GM23338 (cell line): ENCODE measurements around the gene ARHGAP30. TPM values are rescaled to one million over a fixed set of nuclear protein-coding genes. Genes with fewer than 3 reads are reported as not detected.
"Not testable (repeated sequence)": the region's sequence is repeated elsewhere in the genome, so short reads cannot be mapped to it uniquely, and the experiment has no call there.

Source experiments
- ATAC-seq: fragments of 200-7000 bp; cut with Tn5 transposase; 3 replicates; pipeline ENCODE4 v1.9.1; 2020
- DNase-seq: peaks from one replicate; pipeline ENCODE4 v3.0.0-alpha.2; 2015; ENCODE audit warnings: low spot score
- H2AFZ ChIP-seq: fragments of 200-600 bp; sonication (generic); 2 replicates; pipeline ENCODE4 v1.8.0; 2016; ENCODE audit warnings: antibody characterized with exemption, mild to moderate bottlenecking, moderate library complexity
- H3F3A ChIP-seq: fragments of 200-600 bp; sonication (generic); replicated peaks from 2 replicates; pipeline ENCODE4 v1.8.0; 2017; ENCODE audit warnings: antibody characterized with exemption, mixed run types, low read depth
- H3K27ac ChIP-seq: fragments of 200-600 bp; sonication (generic); 2 replicates; pipeline ENCODE4 v1.6.1; 2016; ENCODE audit warnings: low read depth
- H3K27me3 ChIP-seq: fragments of 200-600 bp; sonication (generic); 2 replicates; pipeline ENCODE4 v1.8.0; 2016; ENCODE audit warnings: mild to moderate bottlenecking, mixed run types, moderate library complexity; ENCODE audit not compliant: insufficient read depth
- H3K36me3 ChIP-seq: fragments of 200-600 bp; sonication (generic); 2 replicates; pipeline ENCODE4 v1.8.0; 2016; ENCODE audit warnings: mild to moderate bottlenecking; ENCODE audit not compliant: insufficient read depth
- H3K4me1 ChIP-seq: fragments of 200-600 bp; sonication (generic); 2 replicates; pipeline ENCODE4 v1.8.0; 2016; ENCODE audit warnings: mild to moderate bottlenecking, moderate library complexity; ENCODE audit not compliant: insufficient read depth
- H3K4me2 ChIP-seq: fragments of 200-600 bp; sonication (generic); 2 replicates; pipeline ENCODE4 v1.7.1; 2017; ENCODE audit warnings: mixed run types
- H3K4me3 ChIP-seq: fragments of 200-600 bp; sonication (generic); 2 replicates; pipeline ENCODE4 v1.6.1; 2016; ENCODE audit warnings: mixed run types
- H3K79me2 ChIP-seq: fragments of 200-600 bp; sonication (generic); replicated peaks from 2 replicates; pipeline ENCODE4 v1.8.0; 2017; ENCODE audit warnings: mild to moderate bottlenecking; ENCODE audit not compliant: insufficient read depth
- H3K9me2 ChIP-seq: fragments of 200-600 bp; sonication (generic); 2 replicates; pipeline ENCODE4 v1.8.0; 2017; ENCODE audit not compliant: insufficient read depth
- H4K20me1 ChIP-seq: fragments of 200-600 bp; sonication (generic); replicated peaks from 2 replicates; pipeline ENCODE4 v1.8.0; 2017; ENCODE audit warnings: mild to moderate bottlenecking; ENCODE audit not compliant: insufficient read depth
- H3K27ac Mint-ChIP-seq: 2 replicates; pipeline ENCODE4 v1.8.0; 2020; ENCODE audit warnings: inconsistent platforms, mild to moderate bottlenecking, moderate library complexity, mixed read lengths
- H3K27me3 Mint-ChIP-seq: 3 replicates; pipeline ENCODE4 v1.8.0; 2022; ENCODE audit warnings: low read depth, mild to moderate bottlenecking, moderate library complexity, mixed read lengths, inconsistent platforms; ENCODE audit not compliant: insufficient read depth, poor library complexity
- H3K36me3 Mint-ChIP-seq: 3 replicates; pipeline ENCODE4 v1.8.0; 2021; ENCODE audit warnings: low read depth, mild to moderate bottlenecking, inconsistent platforms, moderate library complexity, mixed read lengths
- H3K4me1 Mint-ChIP-seq: 3 replicates; pipeline ENCODE4 v1.8.0; 2020; ENCODE audit warnings: mild to moderate bottlenecking, inconsistent platforms, mixed read lengths
- H3K4me3 Mint-ChIP-seq: 3 replicates; pipeline ENCODE4 v1.8.0; 2021; ENCODE audit warnings: moderate library complexity, mild to moderate bottlenecking, inconsistent platforms, mixed read lengths
- H3K9me3 Mint-ChIP-seq: 3 replicates; pipeline ENCODE4 v1.8.0; 2020; ENCODE audit warnings: moderate library complexity, mild to moderate bottlenecking, inconsistent platforms, mixed read lengths
- CREB1 ChIP-seq: fragments of 250-450 bp; sonication (Bioruptor Pico); IDR thresholded peaks from 2 replicates; pipeline ENCODE4 v1.5.0; 2020; ENCODE audit warnings: low read depth, mild to moderate bottlenecking, moderate library complexity
- EZH2 ChIP-seq: fragments of 200-600 bp; sonication (generic); IDR thresholded peaks from one replicate; pipeline ENCODE4 v1.8.0; 2017; ENCODE audit warnings: antibody characterized with exemption, mild to moderate bottlenecking, low read depth; ENCODE audit not compliant: unreplicated experiment
- EZH2phosphoT487 ChIP-seq: fragments of 200-600 bp; sonication (generic); IDR thresholded peaks from one replicate; pipeline ENCODE4 v1.8.1; 2018; ENCODE audit warnings: antibody characterized with exemption; ENCODE audit not compliant: unreplicated experiment
- NANOG ChIP-seq: IDR thresholded peaks from 2 replicates; pipeline ENCODE4 v1.6.1; 2016; ENCODE audit warnings: antibody characterized with exemption, borderline replicate concordance
- POLR2AphosphoS5 ChIP-seq: IDR thresholded peaks from 2 replicates; pipeline ENCODE4 v1.6.1; 2016; ENCODE audit warnings: antibody characterized with exemption, low read depth
- ZNF114 ChIP-seq: fragments of 250-450 bp; sonication (Bioruptor Pico); IDR thresholded peaks from 2 replicates; pipeline ENCODE4 v1.5.0; 2020; ENCODE audit warnings: mild to moderate bottlenecking, moderate library complexity
- ZNF331 ChIP-seq: fragments of 250-450 bp; sonication (Bioruptor Pico); IDR thresholded peaks from 2 replicates; pipeline ENCODE4 v1.5.0; 2020; ENCODE audit warnings: low read depth, mild to moderate bottlenecking, moderate library complexity
- polyA plus RNA-seq: library from polyadenylated mRNA; unstranded; fragments of >200 nt; fragmentation: Nextera tagmentation; extraction: Ambion mirVana; gene quantifications from 2 replicates; pipeline ENCODE4 v1.2.1, GENCODE V29; 2016
- total RNA-seq: library from RNA; depleted of rRNA; stranded (reverse); fragments of >200 nt; shearing (Covaris generic); gene quantifications from 2 replicates; pipeline ENCODE4 v1.2.3, GENCODE V29; 2014
- TF ChIP-seq, protein P1 (sequence below), 2 experiments: fragments of 200-600 bp in 1 of 2; sonication (generic) in 1 of 2; conservative IDR thresholded peaks; 2 replicates each; pipeline versions ENCODE4 v1.5.1 to v1.6.1; 2016 to 2017; ENCODE audit warnings: antibody characterized with exemption in 2 of 2, low read depth in 2 of 2, mild to moderate bottlenecking in 2 of 2, moderate library complexity in 1 of 2
- TF ChIP-seq, protein P2 (sequence below): IDR thresholded peaks from 2 replicates; pipeline ENCODE4 v1.6.1; 2016; ENCODE audit warnings: antibody characterized with exemption

The ARHGAP30 gene
- total and polyA plus RNA-seq, 2 experiments from 2014 or later, result 0.45 TPM; not detected in 1

DNA sequence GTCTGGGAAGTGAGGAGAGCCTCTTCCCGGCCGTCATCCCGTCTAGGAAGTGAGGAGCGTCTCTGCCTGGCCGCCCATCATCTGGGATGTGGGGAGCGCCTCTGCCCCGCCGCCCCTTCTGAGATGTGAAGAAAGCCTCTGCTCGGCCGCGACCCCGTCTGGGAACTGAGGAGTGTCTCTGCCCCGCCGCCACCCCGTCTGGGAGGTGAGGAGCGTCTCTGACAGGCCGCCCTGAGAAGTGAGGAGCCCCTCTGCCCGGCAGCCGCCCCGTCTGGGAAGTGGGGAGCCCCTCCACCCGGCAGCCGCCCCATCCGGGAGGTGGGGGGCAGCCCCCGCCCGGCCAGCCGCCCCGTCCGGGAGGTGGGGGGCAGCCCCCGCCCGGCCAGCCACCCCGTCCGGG lies 40.2 kb downstream of the ARHGAP30 start:
- H3K4me2 ChIP-seq, H3K4me1 ChIP-seq, H2AFZ ChIP-seq, H3K9me2 ChIP-seq, H3K27ac ChIP-seq, H3K36me3 ChIP-seq, H3K4me3 Mint-ChIP-seq, H3K79me2 ChIP-seq, H3K27ac Mint-ChIP-seq, H3K27me3 ChIP-seq, H4K20me1 ChIP-seq, H3K27me3 Mint-ChIP-seq, H3F3A ChIP-seq, DNase-seq, ATAC-seq, H3K4me3 ChIP-seq: not testable (repeated sequence)
- H3K9me3 Mint-ChIP-seq, result peaks cover 24% of the 10 kb centered on the region
- H3K4me1 Mint-ChIP-seq, result peaks cover 10% of the 10 kb centered on the region
- H3K36me3 Mint-ChIP-seq, result peaks cover 25% of the 10 kb centered on the region

DNA sequence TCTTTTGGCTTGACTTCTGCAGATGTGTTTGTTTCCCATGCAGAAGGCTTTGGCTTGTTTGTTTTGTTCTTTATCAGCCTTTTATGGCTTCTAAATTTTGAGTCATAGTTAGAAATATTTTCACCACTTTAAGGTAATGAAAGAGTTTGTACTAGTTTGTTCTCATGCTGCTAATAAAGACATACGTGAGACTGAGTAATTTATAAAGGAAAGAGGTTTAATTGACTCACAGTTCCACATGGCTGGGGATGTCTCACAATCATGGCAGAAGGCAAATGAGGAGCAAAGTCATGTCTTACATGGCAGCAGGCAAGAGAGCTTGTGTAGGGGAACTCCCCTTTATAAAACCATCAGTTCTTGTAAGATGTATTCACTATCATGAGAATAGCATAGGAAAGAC lies 42.7 kb downstream of the ARHGAP30 start:
- H3K4me1 Mint-ChIP-seq, H3K4me3 Mint-ChIP-seq, H2AFZ ChIP-seq, H3K27ac ChIP-seq, H3F3A ChIP-seq, H3K4me1 ChIP-seq, H4K20me1 ChIP-seq, H3K79me2 ChIP-seq, H3K9me2 ChIP-seq, ATAC-seq, H3K36me3 ChIP-seq, H3K27me3 Mint-ChIP-seq, H3K4me2 ChIP-seq, H3K27me3 ChIP-seq, H3K4me3 ChIP-seq, DNase-seq, H3K27ac Mint-ChIP-seq: not testable (repeated sequence)
- peaks cover 24% of the 10 kb centered on the region for H3K9me3 Mint-ChIP-seq
- H3K36me3 Mint-ChIP-seq, result peaks cover 25% of the 10 kb centered on the region

DNA sequence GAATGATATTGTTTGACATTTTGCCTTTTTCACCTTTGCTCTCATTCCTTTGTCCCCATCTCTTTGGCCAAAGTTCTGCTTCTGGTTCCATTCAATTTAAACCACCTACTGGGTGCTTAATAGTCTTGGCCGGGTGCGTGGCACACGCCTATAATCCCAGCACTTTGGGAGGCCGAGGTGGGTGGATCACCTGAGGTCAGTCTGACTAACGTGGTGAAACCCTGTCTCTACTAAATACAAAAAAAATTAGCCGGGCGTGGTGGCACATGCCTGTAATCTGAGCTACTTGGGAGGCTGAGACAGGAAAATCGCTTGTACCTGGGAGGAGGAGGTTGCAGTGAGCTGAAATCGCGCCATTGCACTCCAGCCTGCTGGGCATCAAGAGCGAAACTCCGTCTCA lies 47.3 kb downstream of the ARHGAP30 start:
- not testable (repeated sequence) for ATAC-seq, H3K9me3 Mint-ChIP-seq, H3K27me3 ChIP-seq, H2AFZ ChIP-seq, H3K4me2 ChIP-seq, H3K9me2 ChIP-seq, H3K4me3 ChIP-seq, DNase-seq, H3K27ac ChIP-seq, H3K36me3 ChIP-seq
- Mint-ChIP-seq H3K36me3 (peaks cover 13% of the 10 kb centered on the region), H3K4me3 (peak overlapping the region; percentile 89), H3K4me1 (peaks cover 37% of the 10 kb centered on the region), H3K27ac (peak overlapping the region; percentile 89), H3K27me3 (peaks cover 11% of the 10 kb centered on the region)
- Histone ChIP-seq H3F3A (peaks cover 13% of the 10 kb centered on the region), H3K4me1 (peaks cover 22% of the 10 kb centered on the region), H4K20me1 (peaks cover 29% of the 10 kb centered on the region), H3K79me2 (peaks cover 34% of the 10 kb centered on the region)

DNA sequence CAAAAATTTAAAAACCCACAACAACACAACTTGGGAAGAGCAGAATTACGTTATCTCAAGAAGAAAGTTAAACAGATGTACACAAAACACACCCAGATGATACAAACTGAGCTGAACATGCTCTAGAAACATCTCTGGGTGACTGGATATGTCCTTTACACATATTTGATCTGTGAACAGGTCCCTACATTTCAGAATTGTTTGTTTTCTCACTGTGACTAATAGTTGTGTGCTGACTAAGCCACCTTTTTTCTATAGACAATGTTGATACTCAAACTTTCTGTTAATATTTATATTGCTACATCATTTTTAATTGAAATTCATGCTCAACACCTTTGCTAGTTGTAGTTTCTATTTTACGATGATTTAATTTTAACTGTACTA lies 47.7 kb downstream of the ARHGAP30 start:
- H3K27ac ChIP-seq, result peak overlapping the region; percentile 84
- peaks cover 13% of the 10 kb centered on the region for H3F3A ChIP-seq
- Mint-ChIP-seq H3K4me3 (peak overlapping the region; percentile 89), H3K27me3 (peaks cover 11% of the 10 kb centered on the region), H3K36me3 (peaks cover 12% of the 10 kb centered on the region), H3K9me3 (peaks cover 1% of the 10 kb centered on the region; the same call in 1 of the 3 replicates), H3K4me1 (peaks cover 42% of the 10 kb centered on the region), H3K27ac (peak overlapping the region; percentile 100)
- H3K36me3 ChIP-seq, result no peaks in the 10 kb centered on the region
- H3K4me2 ChIP-seq, result peak overlapping the region; percentile 69
- no peak overlapping the region for H2AFZ ChIP-seq
- H3K4me1 ChIP-seq, result peaks cover 25% of the 10 kb centered on the region
- peaks cover 29% of the 10 kb centered on the region for H4K20me1 ChIP-seq
- DNase-seq (no peak), ATAC-seq (no peak)
- H3K9me2 ChIP-seq, result no peaks in the 10 kb centered on the region
- H3K27me3 ChIP-seq, result no peaks in the 10 kb centered on the region
- H3K4me3 ChIP-seq, result peak overlapping the region; percentile 47
- H3K79me2 ChIP-seq, result peaks cover 38% of the 10 kb centered on the region
- TF ChIP-seq CREB1 (no peak), ZNF331 (CRISPR knock-in tag) (no peak), EZH2phosphoT487 (no peak), ZNF114 (CRISPR knock-in tag) (no peak), POLR2AphosphoS5 (no peak), NANOG (no peak), EZH2 (no peak)
- TF ChIP-seq, protein P1, sequence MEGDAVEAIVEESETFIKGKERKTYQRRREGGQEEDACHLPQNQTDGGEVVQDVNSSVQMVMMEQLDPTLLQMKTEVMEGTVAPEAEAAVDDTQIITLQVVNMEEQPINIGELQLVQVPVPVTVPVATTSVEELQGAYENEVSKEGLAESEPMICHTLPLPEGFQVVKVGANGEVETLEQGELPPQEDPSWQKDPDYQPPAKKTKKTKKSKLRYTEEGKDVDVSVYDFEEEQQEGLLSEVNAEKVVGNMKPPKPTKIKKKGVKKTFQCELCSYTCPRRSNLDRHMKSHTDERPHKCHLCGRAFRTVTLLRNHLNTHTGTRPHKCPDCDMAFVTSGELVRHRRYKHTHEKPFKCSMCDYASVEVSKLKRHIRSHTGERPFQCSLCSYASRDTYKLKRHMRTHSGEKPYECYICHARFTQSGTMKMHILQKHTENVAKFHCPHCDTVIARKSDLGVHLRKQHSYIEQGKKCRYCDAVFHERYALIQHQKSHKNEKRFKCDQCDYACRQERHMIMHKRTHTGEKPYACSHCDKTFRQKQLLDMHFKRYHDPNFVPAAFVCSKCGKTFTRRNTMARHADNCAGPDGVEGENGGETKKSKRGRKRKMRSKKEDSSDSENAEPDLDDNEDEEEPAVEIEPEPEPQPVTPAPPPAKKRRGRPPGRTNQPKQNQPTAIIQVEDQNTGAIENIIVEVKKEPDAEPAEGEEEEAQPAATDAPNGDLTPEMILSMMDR (conservative IDR thresholded peaks at IDR 0.05; ENCODE audit: low read depth in 2 of 2), result no peak
- TF ChIP-seq, protein P2, sequence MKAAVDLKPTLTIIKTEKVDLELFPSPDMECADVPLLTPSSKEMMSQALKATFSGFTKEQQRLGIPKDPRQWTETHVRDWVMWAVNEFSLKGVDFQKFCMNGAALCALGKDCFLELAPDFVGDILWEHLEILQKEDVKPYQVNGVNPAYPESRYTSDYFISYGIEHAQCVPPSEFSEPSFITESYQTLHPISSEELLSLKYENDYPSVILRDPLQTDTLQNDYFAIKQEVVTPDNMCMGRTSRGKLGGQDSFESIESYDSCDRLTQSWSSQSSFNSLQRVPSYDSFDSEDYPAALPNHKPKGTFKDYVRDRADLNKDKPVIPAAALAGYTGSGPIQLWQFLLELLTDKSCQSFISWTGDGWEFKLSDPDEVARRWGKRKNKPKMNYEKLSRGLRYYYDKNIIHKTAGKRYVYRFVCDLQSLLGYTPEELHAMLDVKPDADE, result no peak
